ENCODE data around the gene ADGRV1.

The ADGRV1 gene

GRCh38 chr5:91079037-91079436 lies 520.4 kb downstream of the ADGRV1 start:
- FAIRE-seq, result no peak

- no peak for FAIRE-seq
Measured at GRCh38 chr5:91089758-91090157, 531.2 kb downstream of the ADGRV1 start.

GRCh38 chr5:91090995-91091394 lies 532.4 kb downstream of the ADGRV1 start:
- no peak for FAIRE-seq

GRCh38 chr5:91091471-91092234 lies 533.1 kb downstream of the ADGRV1 start:
- FAIRE-seq, result no peak

- FAIRE-seq, result peak; percentile 95
Measured at GRCh38 chr5:91092859-91093783, 534.5 kb downstream of the ADGRV1 start.

GRCh38 chr5:91095313-91095712 lies 536.7 kb downstream of the ADGRV1 start:
- no peak for FAIRE-seq

GRCh38 chr5:91095786-91096385 lies 537.3 kb downstream of the ADGRV1 start:
- FAIRE-seq, result peak; percentile 95

GRCh38 chr5:91098541-91098940 lies 539.9 kb downstream of the ADGRV1 start:
- peak; percentile 90 for FAIRE-seq

GRCh38 chr5:91101600-91102379 lies 543.2 kb downstream of the ADGRV1 start:
- FAIRE-seq, result peak; percentile 94

GRCh38 chr5:91103353-91104061 lies 544.9 kb downstream of the ADGRV1 start:
- FAIRE-seq, result no peak

GRCh38 chr5:91104062-91104448 lies 545.5 kb downstream of the ADGRV1 start:
- FAIRE-seq, result no peak

GRCh38 chr5:91106842-91107511 lies 548.4 kb downstream of the ADGRV1 start:
- no peak for FAIRE-seq

- FAIRE-seq, result no peak
Measured at GRCh38 chr5:91109634-91110033, 551.0 kb downstream of the ADGRV1 start.

GRCh38 chr5:91110686-91111085 lies 552.1 kb downstream of the ADGRV1 start:
- FAIRE-seq, result no peak

GRCh38 chr5:91111473-91112238 lies 553.1 kb downstream of the ADGRV1 start:
- no peak for FAIRE-seq

GRCh38 chr5:91114658-91115057 lies 556.1 kb downstream of the ADGRV1 start:
- no peak for FAIRE-seq

- peak; percentile 29 for FAIRE-seq
Measured at GRCh38 chr5:91118354-91118753, 559.8 kb downstream of the ADGRV1 start.

- peak; percentile 17 for FAIRE-seq
Measured at GRCh38 chr5:91118796-91119195, 560.2 kb downstream of the ADGRV1 start.

GRCh38 chr5:91119217-91119616 lies 560.6 kb downstream of the ADGRV1 start:
- FAIRE-seq, result no peak

- no peak for FAIRE-seq
Measured at GRCh38 chr5:91119981-91120850, 561.6 kb downstream of the ADGRV1 start.
